Testis (tissue), 2 donors: ENCODE measurements around the gene ITGB1.

ENCODE experiments used
- POLR2A ChIP-seq: fragments of 450-650 bp; IDR thresholded peaks from one replicate; pipeline ENCODE4 v1.6.1; 2017; ENCODE audit warnings: antibody characterized with exemption, mild to moderate bottlenecking, moderate library complexity
- TF ChIP-seq, protein P1 (sequence below), 3 experiments: fragments of 450-650 bp in 2 of 3; fragments of 200-600 bp in 1 of 3; sonication (generic) in 1 of 3; IDR thresholded peaks; one replicate each; pipeline ENCODE4 v1.5.1; 2016 to 2019; ENCODE audit warnings: antibody characterized with exemption in 3 of 3, mild to moderate bottlenecking in 2 of 3, moderate library complexity in 1 of 3

DNA sequence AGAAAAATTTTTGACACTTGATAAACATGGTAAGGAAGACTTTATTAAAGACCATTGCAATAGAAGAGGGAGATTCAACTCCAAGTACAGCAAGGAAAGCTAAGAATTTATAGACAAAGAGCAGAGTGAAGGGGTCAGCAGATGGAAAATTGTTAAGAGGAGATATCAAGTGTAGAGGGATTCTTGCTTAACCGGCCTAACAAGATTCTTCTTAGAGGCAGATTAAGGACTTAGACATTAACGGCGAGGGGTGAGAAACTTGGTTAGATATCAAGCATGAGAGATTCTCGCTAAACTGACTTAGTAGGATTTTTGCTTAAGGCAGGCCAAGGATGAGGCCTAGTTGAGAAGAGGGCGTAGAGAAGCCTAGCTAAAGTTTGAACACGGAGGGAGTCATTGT is 76.0 kb downstream of the ITGB1 start:
- TF ChIP-seq, protein P1, sequence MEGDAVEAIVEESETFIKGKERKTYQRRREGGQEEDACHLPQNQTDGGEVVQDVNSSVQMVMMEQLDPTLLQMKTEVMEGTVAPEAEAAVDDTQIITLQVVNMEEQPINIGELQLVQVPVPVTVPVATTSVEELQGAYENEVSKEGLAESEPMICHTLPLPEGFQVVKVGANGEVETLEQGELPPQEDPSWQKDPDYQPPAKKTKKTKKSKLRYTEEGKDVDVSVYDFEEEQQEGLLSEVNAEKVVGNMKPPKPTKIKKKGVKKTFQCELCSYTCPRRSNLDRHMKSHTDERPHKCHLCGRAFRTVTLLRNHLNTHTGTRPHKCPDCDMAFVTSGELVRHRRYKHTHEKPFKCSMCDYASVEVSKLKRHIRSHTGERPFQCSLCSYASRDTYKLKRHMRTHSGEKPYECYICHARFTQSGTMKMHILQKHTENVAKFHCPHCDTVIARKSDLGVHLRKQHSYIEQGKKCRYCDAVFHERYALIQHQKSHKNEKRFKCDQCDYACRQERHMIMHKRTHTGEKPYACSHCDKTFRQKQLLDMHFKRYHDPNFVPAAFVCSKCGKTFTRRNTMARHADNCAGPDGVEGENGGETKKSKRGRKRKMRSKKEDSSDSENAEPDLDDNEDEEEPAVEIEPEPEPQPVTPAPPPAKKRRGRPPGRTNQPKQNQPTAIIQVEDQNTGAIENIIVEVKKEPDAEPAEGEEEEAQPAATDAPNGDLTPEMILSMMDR (IDR thresholded peaks at IDR 0.05): no peak
- TF ChIP-seq POLR2A: no peak
